Inflammatory macrophage (primary cell): ENCODE measurements around the gene NFYB.

Source experiments
- DNase-seq, 2 donors: peaks; one replicate each; pipeline ENCODE4 v3.0.0-alpha.2; 2020 to 2022

NFYB gene

GRCh38 chr12:104155711-104156555, 17.9 kb upstream of the NFYB start:
- no peak for DNase-seq

- no peak for DNase-seq
Measured at GRCh38 chr12:104154806-104155205, 16.8 kb upstream of the NFYB start.

GRCh38 chr12:104154286-104154685, 16.3 kb upstream of the NFYB start:
- peak; percentile 34 to 55 for DNase-seq

GRCh38 chr12:104152685-104153241, 14.8 kb upstream of the NFYB start:
- DNase-seq, result no peak

- DNase-seq, result no peak
Measured at GRCh38 chr12:104150416-104150815, 12.4 kb upstream of the NFYB start.

- no peak for DNase-seq
Measured at GRCh38 chr12:104147346-104147745, 9.3 kb upstream of the NFYB start.

GRCh38 chr12:104143918-104144317, 5.9 kb upstream of the NFYB start:
- DNase-seq, result no peak

- no peak for DNase-seq
Measured at GRCh38 chr12:104143002-104143401, 5.0 kb upstream of the NFYB start.

GRCh38 chr12:104142543-104142942, 4.5 kb upstream of the NFYB start:
- no peak for DNase-seq

- DNase-seq, result no peak
Measured at GRCh38 chr12:104138797-104139152, 765 bp upstream of the NFYB start.

GRCh38 chr12:104137001-104137901, 759 bp downstream of the NFYB start:
- DNase-seq, result peak; percentile 27 to 36

GRCh38 chr12:104136577-104136976, 1.4 kb downstream of the NFYB start:
- no peak for DNase-seq

GRCh38 chr12:104134882-104135281, 3.1 kb downstream of the NFYB start:
- DNase-seq, result no peak

- no peak for DNase-seq
Measured at GRCh38 chr12:104133866-104134265, 4.1 kb downstream of the NFYB start.

GRCh38 chr12:104133321-104133720, 4.7 kb downstream of the NFYB start:
- peak; percentile 14 to 33 for DNase-seq

- no peak for DNase-seq
Measured at GRCh38 chr12:104132351-104132956, 5.6 kb downstream of the NFYB start.

GRCh38 chr12:104131609-104132008, 6.4 kb downstream of the NFYB start:
- no peak for DNase-seq

- DNase-seq, result no peak
Measured at GRCh38 chr12:104130760-104131159, 7.2 kb downstream of the NFYB start.

GRCh38 chr12:104126548-104126947, 11.5 kb downstream of the NFYB start:
- no peak for DNase-seq

GRCh38 chr12:104122298-104122697, 15.7 kb downstream of the NFYB start:
- no peak for DNase-seq

- no peak for DNase-seq
Measured at GRCh38 chr12:104121001-104121400, 17.0 kb downstream of the NFYB start.

GRCh38 chr12:104115587-104115975, 22.4 kb downstream of the NFYB start:
- no peak for DNase-seq
